Endothelial cell of umbilical vein (primary cell): ENCODE results near the gene RAB24.

Experiments used
- EZH2 ChIP-seq: IDR thresholded peaks from 2 replicates; pipeline ENCODE4 v1.6.1; 2012; ENCODE audit warnings: borderline replicate concordance, low read depth, mild to moderate bottlenecking, moderate library complexity, low read length, inconsistent platforms; ENCODE audit not compliant: severe bottlenecking
- FOS ChIP-seq: IDR thresholded peaks from 2 replicates; pipeline ENCODE4 v1.6.1; 2011; ENCODE audit warnings: mild to moderate bottlenecking, low read length, moderate library complexity, borderline replicate concordance; ENCODE audit not compliant: insufficient read depth
- GATA2 ChIP-seq: IDR thresholded peaks from 2 replicates; pipeline ENCODE4 v1.7.0; 2011; ENCODE audit warnings: low read depth, mild to moderate bottlenecking, moderate library complexity, mixed read lengths, low read length; ENCODE audit not compliant: insufficient read length, insufficient read depth
- JUN ChIP-seq: IDR thresholded peaks from 2 replicates; pipeline ENCODE4 v1.6.1; 2011; ENCODE audit warnings: borderline replicate concordance, low read depth; ENCODE audit not compliant: insufficient read length, insufficient read depth
- MYC ChIP-seq: IDR thresholded peaks from one replicate; pipeline ENCODE4 v1.6.1; 2011; ENCODE audit warnings: mild to moderate bottlenecking, low read depth, low read length
- POLR2A ChIP-seq: IDR thresholded peaks from 2 replicates; pipeline ENCODE4 v1.6.1; 2012; ENCODE audit warnings: low read depth, mild to moderate bottlenecking, control low read depth, low read length
- POLR2AphosphoS5 ChIP-seq: IDR thresholded peaks from 2 replicates; pipeline ENCODE4 v1.6.1; 2012; ENCODE audit warnings: low read depth, mild to moderate bottlenecking, control low read depth, low read length, moderate library complexity; ENCODE audit not compliant: insufficient read depth
- TF ChIP-seq, protein P1 (sequence below), 2 donors: IDR thresholded peaks; 1 replicate in 1 of 2; 2 replicates in 1 of 2; pipeline ENCODE4 v1.5.1; 2011; ENCODE audit warnings: low read length in 2 of 2, mild to moderate bottlenecking in 2 of 2, moderate library complexity in 2 of 2, control low read depth in 1 of 2, inconsistent platforms in 1 of 2, low read depth in 1 of 2; ENCODE audit not compliant: insufficient read depth in 1 of 2; ENCODE audit errors: extremely low read depth in 1 of 2
- TF ChIP-seq, protein P2 (sequence below): IDR thresholded peaks from 2 replicates; pipeline ENCODE4 v1.6.1; 2011; ENCODE audit not compliant: insufficient read depth, insufficient read length

DNA sequence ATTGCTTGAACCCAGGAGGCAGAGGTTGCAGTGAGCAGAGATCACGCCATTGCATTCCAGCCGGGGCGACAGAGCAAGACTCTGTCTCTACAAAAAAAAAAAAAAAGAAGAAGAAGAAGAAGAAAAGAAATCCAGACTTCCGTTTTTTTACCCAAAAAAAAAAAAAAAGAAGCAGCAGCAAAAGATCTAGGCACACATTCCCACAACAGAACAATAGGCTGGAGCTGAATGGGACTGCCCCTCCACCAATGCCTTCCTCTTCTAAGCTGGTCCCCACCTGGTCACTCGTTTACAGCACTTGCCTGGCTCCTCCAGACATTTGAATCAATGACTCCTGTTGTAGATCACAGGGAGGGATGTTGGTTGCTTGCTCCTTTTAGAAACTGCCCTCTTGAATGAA is 49.6 kb upstream of the RAB24 start:
- TF ChIP-seq, protein P1, sequence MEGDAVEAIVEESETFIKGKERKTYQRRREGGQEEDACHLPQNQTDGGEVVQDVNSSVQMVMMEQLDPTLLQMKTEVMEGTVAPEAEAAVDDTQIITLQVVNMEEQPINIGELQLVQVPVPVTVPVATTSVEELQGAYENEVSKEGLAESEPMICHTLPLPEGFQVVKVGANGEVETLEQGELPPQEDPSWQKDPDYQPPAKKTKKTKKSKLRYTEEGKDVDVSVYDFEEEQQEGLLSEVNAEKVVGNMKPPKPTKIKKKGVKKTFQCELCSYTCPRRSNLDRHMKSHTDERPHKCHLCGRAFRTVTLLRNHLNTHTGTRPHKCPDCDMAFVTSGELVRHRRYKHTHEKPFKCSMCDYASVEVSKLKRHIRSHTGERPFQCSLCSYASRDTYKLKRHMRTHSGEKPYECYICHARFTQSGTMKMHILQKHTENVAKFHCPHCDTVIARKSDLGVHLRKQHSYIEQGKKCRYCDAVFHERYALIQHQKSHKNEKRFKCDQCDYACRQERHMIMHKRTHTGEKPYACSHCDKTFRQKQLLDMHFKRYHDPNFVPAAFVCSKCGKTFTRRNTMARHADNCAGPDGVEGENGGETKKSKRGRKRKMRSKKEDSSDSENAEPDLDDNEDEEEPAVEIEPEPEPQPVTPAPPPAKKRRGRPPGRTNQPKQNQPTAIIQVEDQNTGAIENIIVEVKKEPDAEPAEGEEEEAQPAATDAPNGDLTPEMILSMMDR (IDR thresholded peaks at IDR 0.05; ENCODE audit: extremely low read depth in 1 of 2, insufficient read depth in 1 of 2, low read depth in 1 of 2, low read length in 2 of 2): no peak
- TF ChIP-seq POLR2A: no peak
- no peak for TF ChIP-seq EZH2
- TF ChIP-seq, protein P2, sequence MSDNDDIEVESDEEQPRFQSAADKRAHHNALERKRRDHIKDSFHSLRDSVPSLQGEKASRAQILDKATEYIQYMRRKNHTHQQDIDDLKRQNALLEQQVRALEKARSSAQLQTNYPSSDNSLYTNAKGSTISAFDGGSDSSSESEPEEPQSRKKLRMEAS: no peak
- TF ChIP-seq JUN: no peak
- TF ChIP-seq GATA2: no peak
- TF ChIP-seq POLR2AphosphoS5: no peak
- TF ChIP-seq MYC: no peak
- TF ChIP-seq FOS: no peak
